Measurements from ENCODE around the gene PPCS.
"Not testable (repeated sequence)": the region's sequence is repeated elsewhere in the genome, so short reads cannot be mapped to it uniquely, and the experiment has no call there.

PPCS gene

DNA sequence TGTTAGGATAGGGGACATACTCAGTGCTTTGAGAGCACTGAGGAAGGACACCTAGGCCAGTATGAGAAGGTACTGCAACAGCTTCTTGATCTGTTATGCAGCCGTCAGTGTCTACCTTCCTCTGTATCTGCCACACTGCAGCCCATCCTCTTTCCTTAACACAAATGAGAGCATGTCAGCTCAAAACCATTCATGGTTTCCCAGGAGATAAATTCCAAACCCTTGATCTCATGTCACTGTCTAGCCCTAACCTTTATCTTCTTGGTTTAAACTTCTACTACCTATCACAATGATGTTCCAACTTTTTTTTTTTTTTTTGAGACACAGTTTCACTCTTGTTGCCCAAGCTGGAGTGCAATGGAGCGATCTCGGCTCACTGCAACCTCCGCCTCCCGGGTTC, 1.9 kb upstream of the PPCS start:
- no peak for DNase-seq

DNA sequence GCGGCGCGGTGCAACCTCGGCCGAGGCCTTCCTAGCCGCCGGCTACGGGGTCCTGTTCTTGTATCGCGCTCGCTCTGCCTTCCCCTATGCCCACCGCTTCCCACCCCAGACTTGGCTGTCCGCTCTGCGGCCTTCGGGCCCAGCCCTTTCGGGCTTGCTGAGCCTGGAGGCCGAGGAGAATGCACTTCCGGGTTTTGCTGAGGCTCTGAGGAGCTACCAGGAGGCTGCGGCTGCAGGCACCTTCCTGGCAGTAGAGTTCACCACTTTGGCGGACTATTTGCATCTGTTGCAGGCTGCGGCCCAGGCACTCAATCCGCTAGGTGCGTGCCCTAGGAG, 379 bp downstream of the PPCS start:
- DNase-seq: no peak

GRCh38 chr1:42461196-42461595, 4.9 kb downstream of the PPCS start:
- no peak for DNase-seq

DNA sequence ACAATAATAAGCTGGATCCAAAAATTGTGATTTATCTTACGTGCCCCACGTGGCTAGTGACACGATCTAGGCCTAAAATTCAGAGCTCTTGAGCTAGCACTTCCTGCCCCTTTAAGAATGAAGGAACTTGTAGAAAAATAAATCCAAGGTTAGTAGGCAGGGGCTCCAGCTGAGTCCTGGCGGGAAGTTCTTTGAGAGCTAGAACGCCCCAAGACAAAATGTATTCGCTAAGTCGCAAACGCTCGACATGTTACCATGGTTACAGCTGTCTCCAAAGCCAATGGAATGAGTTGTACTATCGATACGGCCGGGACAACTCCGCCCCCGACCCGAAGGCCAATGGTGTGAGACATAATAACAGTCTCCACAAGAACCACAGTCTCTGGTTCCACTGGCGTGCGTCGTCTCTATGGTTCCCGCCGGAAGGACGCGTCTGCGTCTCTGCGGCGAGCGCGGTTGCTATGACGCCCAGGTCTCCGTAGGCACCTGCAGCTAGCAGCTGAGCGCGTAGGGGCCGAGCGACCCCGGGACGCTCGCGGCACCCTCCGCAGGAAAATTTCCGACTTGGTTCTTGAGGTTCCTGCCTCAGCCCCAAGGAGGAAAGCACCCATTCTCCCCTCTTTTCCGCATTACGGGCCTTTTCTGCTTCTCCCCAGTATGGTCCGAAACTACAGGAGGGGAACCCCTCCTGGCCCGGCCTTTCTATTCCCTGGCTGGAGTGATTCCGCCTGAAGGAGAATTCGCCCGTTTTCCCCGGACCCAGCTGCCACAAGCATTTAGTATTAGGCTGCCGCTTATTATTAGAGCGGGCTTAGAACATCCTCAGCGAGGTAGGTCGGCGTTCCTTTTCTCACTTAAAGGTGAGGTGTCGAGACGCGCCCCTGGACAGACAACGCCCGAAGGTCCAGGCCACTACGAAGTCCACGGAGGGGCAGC, 6.8 kb downstream of the PPCS start, which contains the start of gene CCDC30:
Gene CCDC30 (plus strand): TSS at position 459 of the 936 bp plus-strand sequence. CDS start 17,266 bp downstream, outside the sequence.
- peak; percentile 92 for DNase-seq

DNA sequence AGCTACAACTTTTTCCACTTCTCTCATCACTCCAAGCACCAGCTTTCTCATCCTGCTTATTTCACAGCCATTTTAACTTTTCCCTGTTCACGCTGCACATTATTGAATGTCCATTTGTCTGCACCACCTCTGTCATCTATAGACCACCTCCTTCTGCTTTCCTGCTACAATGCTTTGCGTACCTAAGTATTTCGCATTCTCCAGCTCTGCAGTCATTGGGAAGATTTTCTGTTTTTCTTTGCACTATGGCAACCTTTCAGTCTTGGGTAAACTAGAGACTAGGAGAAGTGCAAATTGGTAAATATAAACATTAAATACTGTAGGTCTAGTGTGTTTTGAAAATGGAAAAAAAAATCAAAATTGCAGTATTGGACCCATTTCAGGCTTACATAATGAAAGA, 7.6 kb downstream of the PPCS start:
- no peak for DNase-seq

GRCh38 chr1:42466030-42466429, 9.7 kb downstream of the PPCS start:
- no peak for DNase-seq

- no peak for DNase-seq
Measured at GRCh38 chr1:42469727-42470126, 13.4 kb downstream of the PPCS start.

DNA sequence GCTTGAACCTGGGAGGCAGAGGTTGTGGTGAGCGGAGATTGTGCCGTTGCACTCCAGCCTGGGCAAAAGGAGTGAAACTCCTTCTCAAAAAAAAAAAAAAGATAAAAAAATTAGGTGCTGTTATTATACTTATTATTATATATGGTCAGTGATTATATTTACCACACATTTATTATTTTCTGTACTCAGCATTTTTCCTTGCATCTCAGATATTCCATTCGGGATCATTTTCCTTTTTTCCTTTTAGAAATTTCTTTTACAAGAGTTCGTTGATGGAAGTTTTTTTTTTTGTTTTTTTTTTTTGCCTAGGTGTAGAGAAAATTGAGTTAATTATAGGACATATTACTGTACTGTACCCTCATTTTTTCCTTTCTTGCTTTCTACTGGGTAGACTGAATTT, 20.3 kb downstream of the PPCS start:
- no peak for DNase-seq

GRCh38 chr1:42477354-42477753, 21.0 kb downstream of the PPCS start:
- DNase-seq: not testable (repeated sequence)

DNA sequence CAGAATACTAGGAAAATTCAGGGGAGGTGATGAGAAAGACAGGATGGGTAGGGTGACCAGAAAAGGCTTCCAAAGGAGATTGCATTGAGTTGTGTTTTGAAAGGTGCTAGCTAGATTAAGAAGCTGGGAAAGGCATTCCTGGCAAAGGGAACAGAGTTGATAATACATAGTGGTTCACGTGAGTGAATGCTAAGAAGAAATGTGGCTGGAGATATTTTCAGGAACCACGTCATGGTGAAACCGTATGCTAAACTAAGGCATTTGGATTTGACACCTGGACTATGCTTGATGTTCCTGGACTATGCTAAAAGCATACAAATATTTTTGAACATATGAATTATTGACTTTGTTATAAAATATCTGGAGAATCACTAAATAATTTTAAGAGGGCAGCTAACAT, 21.4 kb downstream of the PPCS start:
- DNase-seq: no peak

DNA sequence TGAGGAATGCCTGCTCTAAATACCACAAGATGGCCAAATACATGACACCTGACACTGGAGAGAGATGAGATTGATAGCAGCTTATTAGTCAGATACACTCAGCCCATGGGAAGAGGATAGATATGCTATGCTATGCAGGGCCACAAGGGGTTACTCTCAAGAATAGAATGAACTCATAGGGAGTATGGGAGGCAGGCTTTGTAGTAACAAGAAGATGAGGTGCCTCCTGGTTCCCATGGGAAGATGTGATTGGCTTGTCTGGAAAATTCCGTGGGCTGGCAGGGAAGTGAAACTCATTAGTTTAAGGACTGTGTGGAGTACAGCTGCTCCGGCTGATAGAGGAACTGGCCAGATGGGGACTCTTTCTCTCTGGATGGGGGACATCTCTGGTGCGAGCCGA, 23.3 kb downstream of the PPCS start:
- DNase-seq: no peak

DNA sequence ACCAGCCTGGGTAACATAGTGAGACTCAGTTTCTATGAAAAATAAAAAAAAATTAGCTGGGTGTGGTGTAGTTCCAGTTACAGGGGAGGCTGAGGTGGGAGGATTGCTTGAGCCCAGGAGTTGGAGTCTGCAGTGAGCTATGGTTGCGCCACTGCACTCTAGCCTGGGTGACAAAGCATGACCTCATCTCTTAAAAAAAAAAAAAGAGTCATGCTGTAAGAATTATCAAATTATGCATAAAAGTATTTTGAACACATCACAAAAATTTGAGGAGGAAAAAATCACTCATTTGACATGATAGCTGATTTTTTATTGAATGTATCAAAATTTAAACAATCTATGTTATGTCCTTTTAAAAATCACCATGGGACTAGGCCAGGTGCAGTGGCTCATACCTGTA, 24.6 kb downstream of the PPCS start:
- no peak for DNase-seq

- no peak for DNase-seq
Measured at GRCh38 chr1:42482635-42483153, 26.4 kb downstream of the PPCS start.

DNA sequence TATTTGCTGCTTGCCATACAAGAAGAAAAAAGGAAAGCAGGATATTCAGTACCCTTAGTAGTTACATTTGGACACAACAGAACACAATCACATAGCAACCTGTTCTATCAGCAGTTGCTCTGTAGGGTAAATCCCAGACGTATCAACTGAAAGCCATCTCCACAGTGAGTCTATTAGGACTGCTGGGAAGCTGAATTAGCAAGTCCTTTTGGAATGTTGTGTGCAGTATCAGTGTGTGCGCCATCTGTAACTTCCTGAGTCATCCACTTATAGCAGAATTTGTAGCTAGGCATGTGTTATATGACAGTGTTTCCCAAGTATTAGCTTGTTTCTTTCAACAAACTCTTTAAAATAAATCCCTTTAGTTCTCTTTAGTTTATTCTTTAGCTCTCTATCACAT, 28.0 kb downstream of the PPCS start:
- no peak for DNase-seq

GRCh38 chr1:42490237-42490636, 33.9 kb downstream of the PPCS start:
- no peak for DNase-seq

- DNase-seq: not testable (repeated sequence)
Measured at GRCh38 chr1:42502031-42502430, 45.7 kb downstream of the PPCS start.

DNA sequence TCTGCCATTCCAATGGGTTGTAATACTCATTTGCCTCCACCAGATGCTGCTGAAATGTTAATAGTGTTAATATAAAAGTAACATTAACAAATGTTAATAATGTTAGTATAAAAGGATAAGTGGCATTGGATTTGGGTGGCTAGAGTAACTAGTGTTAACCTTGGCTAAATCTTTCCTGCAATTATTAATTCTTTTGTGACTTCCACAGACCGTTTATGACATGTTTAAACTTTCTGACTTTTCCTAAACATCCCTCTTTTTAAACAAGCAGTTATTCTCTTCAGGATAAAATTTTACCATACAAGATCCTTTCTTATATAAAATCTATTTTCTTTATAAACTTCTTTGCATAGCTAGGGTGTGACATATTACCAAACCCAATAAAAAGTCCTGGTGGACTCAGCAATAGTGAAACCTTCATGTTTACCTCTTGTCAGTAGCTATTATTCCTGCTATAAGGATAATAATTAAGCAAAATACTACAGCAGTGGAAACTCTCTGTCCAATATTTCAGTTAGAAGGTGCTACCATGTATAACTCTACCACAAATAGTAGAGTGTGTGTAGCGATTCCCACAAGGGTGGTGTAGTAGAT, 48.3 kb downstream of the PPCS start:
- no peak for DNase-seq

DNA sequence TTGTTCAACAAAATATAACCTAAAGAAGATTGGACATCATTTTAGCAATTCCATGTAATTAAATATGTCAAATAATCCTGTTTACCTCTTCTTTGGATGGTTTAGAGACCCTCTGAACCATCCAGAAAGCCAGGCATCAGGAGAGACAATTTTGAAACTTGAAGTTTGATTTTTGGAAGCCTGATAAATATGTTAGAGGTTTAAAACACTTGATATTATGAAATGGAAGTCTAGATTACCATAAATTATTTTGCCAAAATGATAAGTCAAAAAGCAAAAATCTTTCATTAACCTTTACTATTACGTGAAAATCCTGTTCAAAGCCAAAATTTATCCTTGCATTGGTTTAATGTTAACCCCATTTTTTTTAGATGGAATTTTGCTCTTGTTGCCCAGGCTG, 50.2 kb downstream of the PPCS start:
- no peak for DNase-seq

All from activated CD8-positive, alpha-beta memory T cell treated with anti-CD3 and anti-CD28 coated beads for 24 hours (primary cell).